ENCODE measurements around the gene COPA. TPM values are rescaled to one million over a fixed set of nuclear protein-coding genes. Genes with fewer than 3 reads are reported as not detected.

The COPA gene
- total and polyA plus RNA-seq, 2 donors (not counting 3 experiments of a cell fraction or from before 2014, with no cell fraction given): 127 to 185 TPM

- H3K4me2 ChIP-seq (ENCODE audit: insufficient read depth, low read length): no peak overlapping the region
- CTCF ChIA-PET: interaction anchor here (4.1 kb wide), 1 partner anchor 11 kb away, joined by 29 read pairs; no protein-coding TSS in a partner anchor
- no peak overlapping the region for H3K4me3 ChIP-seq (replicated peaks in 1 of 3; ENCODE audit: insufficient read depth in 1 of 3, low read depth in 1 of 3, low read length in 3 of 3)
- no TSS peak for BruUV-seq (replicated peaks)
- peaks cover 0 to 5% of the 10 kb centered on the region in 2 experiments for H3K36me3 ChIP-seq (ENCODE audit: control insufficient read depth in 2 of 2, extremely low read depth in 1 of 2, insufficient read depth in 2 of 2, low read length in 2 of 2)
- H3K9me1 ChIP-seq (replicated peaks; ENCODE audit: control insufficient read depth, extremely low read depth, insufficient read depth, low read length): no peaks in the 10 kb centered on the region
- H3K9ac ChIP-seq (replicated peaks; ENCODE audit: extremely low read depth, insufficient read depth, low read length): no peak overlapping the region
- no peak overlapping the region for H3K27ac ChIP-seq (ENCODE audit: insufficient read depth, low read depth, low read length)
- H3K79me2 ChIP-seq (ENCODE audit: control insufficient read depth, insufficient read depth, low read length): no peaks in the 10 kb centered on the region
- POLR2A ChIA-PET: no interaction called here
- no peak for TF ChIP-seq POLR2A (IDR thresholded peaks at IDR 0.05; ENCODE audit: low read depth, low read length)
- DNase-seq (ENCODE audit: low read depth, low spot score) (no peak), FAIRE-seq (no peak)
- H4K20me1 ChIP-seq (replicated peaks; ENCODE audit: control insufficient read depth, extremely low read depth, insufficient read depth, low read length): peaks cover 2% of the 10 kb centered on the region
- no peaks in the 10 kb centered on the region for H3K9me3 ChIP-seq (replicated peaks; ENCODE audit: control insufficient read depth, insufficient read depth, low read length)
- intact Hi-C loops (cut with micrococcal nuclease) (no loop called here), dilution Hi-C loops (cut with MboI; ENCODE audit: extremely low pct_ligation_motif_present, low sequenced_read_pairs) (no loop called here)
- H2AFZ ChIP-seq (ENCODE audit: low read depth, low read length): no peak overlapping the region
- H3K4me1 ChIP-seq (ENCODE audit: control insufficient read depth, extremely low read depth, insufficient read depth, low read length): no peaks in the 10 kb centered on the region
- peaks cover 3 to 11% of the 10 kb centered on the region in 2 experiments for H3K27me3 ChIP-seq (ENCODE audit: control insufficient read depth in 2 of 2, insufficient read depth in 2 of 2, low read length in 2 of 2)
Observed at GRCh38 chr1:160365325-160365724, 22.3 kb upstream of the COPA start.

DNA sequence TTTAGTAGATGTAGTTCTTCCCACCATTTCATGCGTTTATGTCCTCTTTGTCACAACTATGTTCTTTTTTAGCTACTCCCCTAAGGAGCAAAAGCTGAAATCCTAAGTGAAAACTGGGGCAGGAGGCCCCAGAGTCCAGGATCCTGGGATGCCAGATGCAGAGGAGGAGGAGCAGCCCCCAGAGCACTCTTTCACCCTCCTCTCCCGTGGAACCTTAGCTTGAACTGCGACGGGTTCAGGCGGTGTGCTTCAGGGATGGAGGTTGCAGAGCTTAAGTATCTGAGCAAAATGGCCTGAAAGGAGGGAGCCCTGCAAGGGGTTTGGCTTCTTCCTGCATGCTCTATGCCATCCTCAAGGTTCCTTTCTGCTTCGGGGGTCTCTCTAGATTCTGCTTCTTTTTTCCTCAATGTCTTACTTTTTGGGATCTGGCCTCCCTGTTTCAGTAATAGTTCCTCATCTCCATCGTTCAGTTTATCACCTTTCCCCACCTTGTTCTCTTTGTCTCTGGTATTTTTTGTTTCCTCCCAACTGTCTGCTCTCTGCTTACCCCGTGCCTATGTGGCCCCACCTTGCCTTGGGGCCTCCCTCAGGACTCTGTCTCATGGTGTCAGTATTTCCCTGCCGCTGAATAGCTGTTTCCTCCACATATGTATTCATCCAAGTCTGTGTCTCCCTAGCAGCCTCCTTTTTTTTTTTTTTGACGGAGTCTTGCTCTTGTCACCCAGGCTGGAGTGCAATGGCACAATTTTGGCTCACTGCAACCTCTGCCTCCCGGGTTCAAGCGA is 21.1 kb upstream of the COPA start:
- BruUV-seq (replicated peaks): no TSS peak
- Histone ChIP-seq H3K9me3 (replicated peaks; ENCODE audit: control insufficient read depth, insufficient read depth, low read length) (no peaks in the 10 kb centered on the region), H3K79me2 (ENCODE audit: control insufficient read depth, insufficient read depth, low read length) (no peaks in the 10 kb centered on the region), H3K27me3 (ENCODE audit: control insufficient read depth in 2 of 2, insufficient read depth in 2 of 2, low read length in 2 of 2) (peaks cover 0 to 11% of the 10 kb centered on the region in 2 experiments), H3K27ac (ENCODE audit: insufficient read depth, low read depth, low read length) (no peak overlapping the region), H3K9ac (replicated peaks; ENCODE audit: extremely low read depth, insufficient read depth, low read length) (no peak overlapping the region), H3K9me1 (replicated peaks; ENCODE audit: control insufficient read depth, extremely low read depth, insufficient read depth, low read length) (no peaks in the 10 kb centered on the region), H4K20me1 (replicated peaks; ENCODE audit: control insufficient read depth, extremely low read depth, insufficient read depth, low read length) (peaks cover 2% of the 10 kb centered on the region), H3K4me3 (replicated peaks in 1 of 3; ENCODE audit: insufficient read depth in 1 of 3, low read depth in 1 of 3, low read length in 3 of 3) (no peak overlapping the region), H2AFZ (ENCODE audit: low read depth, low read length) (no peak overlapping the region), H3K4me1 (ENCODE audit: control insufficient read depth, extremely low read depth, insufficient read depth, low read length) (no peaks in the 10 kb centered on the region), H3K4me2 (ENCODE audit: insufficient read depth, low read length) (no peak overlapping the region), H3K36me3 (ENCODE audit: control insufficient read depth in 2 of 2, extremely low read depth in 1 of 2, insufficient read depth in 2 of 2, low read length in 2 of 2) (peaks cover 0 to 8% of the 10 kb centered on the region in 2 experiments)
- FAIRE-seq: no peak
- CTCF ChIA-PET: interaction anchor here (0.9 to 2.2 kb wide), 6 partner anchors 10 to 356 kb away, joined by 3 to 21 read pairs (median 4); no protein-coding TSS in a partner anchor
- POLR2A ChIA-PET: interaction anchor here (0.6 to 1.1 kb wide), 2 partner anchors 11 to 66 kb away, joined by 3 to 4 read pairs; no protein-coding TSS in a partner anchor
- no peak for TF ChIP-seq MYC (IDR thresholded peaks at IDR 0.05; ENCODE audit: low read depth, low read length)
- intact Hi-C loops (cut with micrococcal nuclease) (no loop called here), dilution Hi-C loops (cut with MboI; ENCODE audit: extremely low pct_ligation_motif_present, low sequenced_read_pairs) (no loop called here)
- no peak for DNase-seq (ENCODE audit: low read depth, low spot score)

All from endothelial cell of umbilical vein (primary cell).